ENCODE measurements around the gene UBASH3B. TPM values are rescaled to one million over a fixed set of nuclear protein-coding genes. Genes with fewer than 3 reads are reported as not detected.

Gene UBASH3B
- total RNA-seq, 2 experiments from 2014 or later: 28.2 to 30.6 TPM

- no peaks in the 10 kb centered on the region for H3K9me3 Mint-ChIP-seq
- H3K36me3 Mint-ChIP-seq: peaks cover 23% of the 10 kb centered on the region
- DNase-seq: no peak
- H3K27me3 Mint-ChIP-seq: no peaks in the 10 kb centered on the region
- no peak overlapping the region for H3K27ac Mint-ChIP-seq
- H3K4me3 Mint-ChIP-seq: no peak overlapping the region
- H3K4me1 Mint-ChIP-seq: peaks cover 49% of the 10 kb centered on the region
Measured at GRCh38 chr11:122659676-122660554, 4.4 kb downstream of the UBASH3B start.

- Mint-ChIP-seq H3K36me3 (peaks cover 23% of the 10 kb centered on the region), H3K27me3 (no peaks in the 10 kb centered on the region), H3K9me3 (no peaks in the 10 kb centered on the region), H3K27ac (no peak overlapping the region), H3K4me1 (peaks cover 45% of the 10 kb centered on the region), H3K4me3 (no peak overlapping the region)
- DNase-seq: no peak
Measured at GRCh38 chr11:122661182-122661945, 5.8 kb downstream of the UBASH3B start.

- no peak overlapping the region for H3K4me3 Mint-ChIP-seq
- peaks cover 22% of the 10 kb centered on the region for H3K36me3 Mint-ChIP-seq
- DNase-seq: no peak
- no peaks in the 10 kb centered on the region for H3K9me3 Mint-ChIP-seq
- no peaks in the 10 kb centered on the region for H3K27me3 Mint-ChIP-seq
- H3K4me1 Mint-ChIP-seq: peaks cover 59% of the 10 kb centered on the region
- H3K27ac Mint-ChIP-seq: no peak overlapping the region
Measured at GRCh38 chr11:122663056-122663740, 7.7 kb downstream of the UBASH3B start.

GRCh38 chr11:122663764-122664163, 8.2 kb downstream of the UBASH3B start:
- DNase-seq: no peak
- H3K27me3 Mint-ChIP-seq: no peaks in the 10 kb centered on the region
- peaks cover 20% of the 10 kb centered on the region for H3K36me3 Mint-ChIP-seq
- H3K4me1 Mint-ChIP-seq: peaks cover 59% of the 10 kb centered on the region
- no peak overlapping the region for H3K27ac Mint-ChIP-seq
- no peak overlapping the region for H3K4me3 Mint-ChIP-seq
- H3K9me3 Mint-ChIP-seq: no peaks in the 10 kb centered on the region

- Mint-ChIP-seq H3K36me3 (peaks cover 18% of the 10 kb centered on the region), H3K4me1 (peaks cover 59% of the 10 kb centered on the region), H3K9me3 (peaks cover under 1% of the 10 kb centered on the region), H3K27me3 (no peaks in the 10 kb centered on the region), H3K4me3 (no peak overlapping the region), H3K27ac (no peak overlapping the region)
- DNase-seq: no peak
Measured at GRCh38 chr11:122664188-122664587, 8.7 kb downstream of the UBASH3B start.

- DNase-seq: no peak
- Mint-ChIP-seq H3K36me3 (peaks cover 24% of the 10 kb centered on the region), H3K9me3 (peaks cover 13% of the 10 kb centered on the region), H3K4me3 (no peak overlapping the region), H3K4me1 (peaks cover 60% of the 10 kb centered on the region), H3K27me3 (no peaks in the 10 kb centered on the region), H3K27ac (no peak overlapping the region)
Measured at GRCh38 chr11:122665861-122666260, 10.3 kb downstream of the UBASH3B start.

GRCh38 chr11:122666743-122667142, 11.2 kb downstream of the UBASH3B start:
- Mint-ChIP-seq H3K27ac (no peak overlapping the region), H3K4me3 (no peak overlapping the region), H3K4me1 (peaks cover 63% of the 10 kb centered on the region), H3K27me3 (no peaks in the 10 kb centered on the region), H3K9me3 (peaks cover 13% of the 10 kb centered on the region), H3K36me3 (peaks cover 29% of the 10 kb centered on the region)
- DNase-seq: no peak

GRCh38 chr11:122668562-122669090, 13.1 kb downstream of the UBASH3B start:
- peak overlapping the region; percentile 58 for H3K4me3 Mint-ChIP-seq
- H3K9me3 Mint-ChIP-seq: peaks cover 13% of the 10 kb centered on the region
- peaks cover 64% of the 10 kb centered on the region for H3K4me1 Mint-ChIP-seq
- DNase-seq: no peak
- H3K36me3 Mint-ChIP-seq: peaks cover 32% of the 10 kb centered on the region
- peak overlapping the region; percentile 89 for H3K27ac Mint-ChIP-seq
- H3K27me3 Mint-ChIP-seq: no peaks in the 10 kb centered on the region

GRCh38 chr11:122670131-122670530, 14.6 kb downstream of the UBASH3B start:
- no peaks in the 10 kb centered on the region for H3K27me3 Mint-ChIP-seq
- H3K27ac Mint-ChIP-seq: no peak overlapping the region
- peaks cover 65% of the 10 kb centered on the region for H3K4me1 Mint-ChIP-seq
- H3K4me3 Mint-ChIP-seq: no peak overlapping the region
- peaks cover 13% of the 10 kb centered on the region for H3K9me3 Mint-ChIP-seq
- H3K36me3 Mint-ChIP-seq: peaks cover 32% of the 10 kb centered on the region
- DNase-seq: no peak

GRCh38 chr11:122671400-122671891, 15.9 kb downstream of the UBASH3B start:
- Mint-ChIP-seq H3K4me1 (peaks cover 75% of the 10 kb centered on the region), H3K27ac (no peak overlapping the region), H3K27me3 (no peaks in the 10 kb centered on the region), H3K9me3 (peaks cover 13% of the 10 kb centered on the region), H3K36me3 (peaks cover 32% of the 10 kb centered on the region), H3K4me3 (no peak overlapping the region)
- DNase-seq: no peak

- DNase-seq: no peak
- no peak overlapping the region for H3K27ac Mint-ChIP-seq
- H3K9me3 Mint-ChIP-seq: peaks cover 13% of the 10 kb centered on the region
- no peak overlapping the region for H3K4me3 Mint-ChIP-seq
- peaks cover 28% of the 10 kb centered on the region for H3K36me3 Mint-ChIP-seq
- no peaks in the 10 kb centered on the region for H3K27me3 Mint-ChIP-seq
- peaks cover 72% of the 10 kb centered on the region for H3K4me1 Mint-ChIP-seq
Measured at GRCh38 chr11:122672892-122673291, 17.4 kb downstream of the UBASH3B start.

- no peaks in the 10 kb centered on the region for H3K27me3 Mint-ChIP-seq
- H3K4me1 Mint-ChIP-seq: peaks cover 67% of the 10 kb centered on the region
- H3K9me3 Mint-ChIP-seq: peaks cover 13% of the 10 kb centered on the region
- H3K27ac Mint-ChIP-seq: no peak overlapping the region
- H3K36me3 Mint-ChIP-seq: peaks cover 28% of the 10 kb centered on the region
- H3K4me3 Mint-ChIP-seq: no peak overlapping the region
- DNase-seq: no peak
Measured at GRCh38 chr11:122673701-122674100, 18.2 kb downstream of the UBASH3B start.

GRCh38 chr11:122676638-122677037, 21.1 kb downstream of the UBASH3B start:
- H3K4me1 Mint-ChIP-seq: peaks cover 56% of the 10 kb centered on the region
- DNase-seq: no peak
- H3K4me3 Mint-ChIP-seq: peak overlapping the region; percentile 6
- no peaks in the 10 kb centered on the region for H3K9me3 Mint-ChIP-seq
- H3K36me3 Mint-ChIP-seq: peaks cover 10% of the 10 kb centered on the region
- H3K27ac Mint-ChIP-seq: peak overlapping the region; percentile 73
- no peaks in the 10 kb centered on the region for H3K27me3 Mint-ChIP-seq

- H3K27me3 Mint-ChIP-seq: no peaks in the 10 kb centered on the region
- no peaks in the 10 kb centered on the region for H3K9me3 Mint-ChIP-seq
- peak overlapping the region; percentile 48 for H3K27ac Mint-ChIP-seq
- no peak overlapping the region for H3K4me3 Mint-ChIP-seq
- peaks cover 5% of the 10 kb centered on the region for H3K36me3 Mint-ChIP-seq
- DNase-seq: no peak
- peaks cover 56% of the 10 kb centered on the region for H3K4me1 Mint-ChIP-seq
Measured at GRCh38 chr11:122677256-122677655, 21.7 kb downstream of the UBASH3B start.
